ENCODE measurements around the gene TAS2R60. TPM values are rescaled to one million over a fixed set of nuclear protein-coding genes. Genes with fewer than 3 reads are reported as not detected.

Gene TAS2R60
- total and polyA plus RNA-seq, 2 donors (not counting 3 experiments of a cell fraction or from before 2014, with no cell fraction given), result not detected

DNA sequence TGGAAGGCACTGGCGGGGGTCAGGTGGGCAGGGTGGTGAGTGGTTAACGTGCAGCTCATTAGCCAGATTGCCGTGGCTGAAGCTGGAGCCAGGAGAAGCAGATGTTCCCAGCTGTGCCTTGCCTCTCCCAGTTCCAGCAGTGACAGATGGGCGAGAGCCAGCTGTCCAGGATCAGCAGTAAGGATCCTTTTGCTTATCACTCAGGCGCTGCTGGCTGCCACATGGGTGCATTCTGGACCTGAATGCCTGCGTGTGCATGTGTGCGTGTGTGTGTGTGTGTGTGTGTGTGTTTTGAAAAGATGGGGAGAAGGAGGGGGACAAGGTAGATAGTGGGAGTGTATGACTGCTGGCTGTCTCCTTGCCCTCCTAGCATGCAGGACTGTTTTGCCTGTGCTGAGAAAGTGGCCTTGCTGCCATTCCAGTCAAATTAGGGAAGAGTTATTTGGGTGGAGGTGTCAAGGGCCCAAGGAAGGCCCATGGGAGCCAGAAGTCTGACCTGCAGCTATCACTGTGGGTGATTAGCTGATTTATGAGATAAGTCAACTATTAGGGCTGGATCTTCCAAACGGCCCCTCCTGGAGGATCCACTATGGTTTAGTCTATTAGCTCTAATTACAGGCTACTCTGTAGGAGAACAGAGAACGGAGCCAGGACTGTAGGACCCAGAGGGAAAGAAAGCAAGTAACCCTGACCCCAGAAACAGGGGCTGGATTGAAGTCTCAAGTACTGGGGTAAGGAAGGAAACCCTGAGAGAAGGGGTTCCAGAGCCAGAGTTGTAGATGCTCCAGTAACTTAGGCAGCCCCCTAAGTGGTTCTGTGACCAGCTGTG is 37.9 kb upstream of the TAS2R60 start:
- H3K4me2 ChIP-seq (ENCODE audit: insufficient read depth, low read length), result no peak overlapping the region
- no peak overlapping the region for H3K4me3 ChIP-seq (replicated peaks in 1 of 3; ENCODE audit: insufficient read depth in 1 of 3, low read depth in 1 of 3, low read length in 3 of 3)
- intact Hi-C loops (cut with micrococcal nuclease) (no loop called here), dilution Hi-C loops (cut with MboI; ENCODE audit: extremely low pct_ligation_motif_present, low sequenced_read_pairs) (no loop called here)
- BruUV-seq (replicated peaks), result no TSS peak
- no peaks in the 10 kb centered on the region for H3K36me3 ChIP-seq (ENCODE audit: control insufficient read depth in 2 of 2, extremely low read depth in 1 of 2, insufficient read depth in 2 of 2, low read length in 2 of 2)
- no peak for TF ChIP-seq EZH2 (IDR thresholded peaks at IDR 0.05; ENCODE audit: borderline replicate concordance, low read depth, low read length, severe bottlenecking)
- H3K9ac ChIP-seq (replicated peaks; ENCODE audit: extremely low read depth, insufficient read depth, low read length), result no peak overlapping the region
- no peaks in the 10 kb centered on the region for H3K27me3 ChIP-seq (ENCODE audit: control insufficient read depth in 2 of 2, insufficient read depth in 2 of 2, low read length in 2 of 2)
- CTCF ChIA-PET, result interaction anchor here (1.2 to 4.7 kb wide), 8 partner anchors 9 to 165 kb away, joined by 3 to 52 read pairs (median 4); no protein-coding TSS in a partner anchor
- H3K79me2 ChIP-seq (ENCODE audit: control insufficient read depth, insufficient read depth, low read length), result no peaks in the 10 kb centered on the region
- FAIRE-seq (no peak), DNase-seq (ENCODE audit: low read depth, low spot score) (no peak)
- H4K20me1 ChIP-seq (replicated peaks; ENCODE audit: control insufficient read depth, extremely low read depth, insufficient read depth, low read length), result no peaks in the 10 kb centered on the region
- H2AFZ ChIP-seq (ENCODE audit: low read depth, low read length), result no peak overlapping the region
- H3K4me1 ChIP-seq (ENCODE audit: control insufficient read depth, extremely low read depth, insufficient read depth, low read length), result peaks cover 14% of the 10 kb centered on the region
- H3K9me1 ChIP-seq (replicated peaks; ENCODE audit: control insufficient read depth, extremely low read depth, insufficient read depth, low read length), result no peaks in the 10 kb centered on the region
- POLR2A ChIA-PET, result no interaction called here
- no peaks in the 10 kb centered on the region for H3K9me3 ChIP-seq (replicated peaks; ENCODE audit: control insufficient read depth, insufficient read depth, low read length)
- no peak overlapping the region for H3K27ac ChIP-seq (ENCODE audit: insufficient read depth, low read depth, low read length)

DNA sequence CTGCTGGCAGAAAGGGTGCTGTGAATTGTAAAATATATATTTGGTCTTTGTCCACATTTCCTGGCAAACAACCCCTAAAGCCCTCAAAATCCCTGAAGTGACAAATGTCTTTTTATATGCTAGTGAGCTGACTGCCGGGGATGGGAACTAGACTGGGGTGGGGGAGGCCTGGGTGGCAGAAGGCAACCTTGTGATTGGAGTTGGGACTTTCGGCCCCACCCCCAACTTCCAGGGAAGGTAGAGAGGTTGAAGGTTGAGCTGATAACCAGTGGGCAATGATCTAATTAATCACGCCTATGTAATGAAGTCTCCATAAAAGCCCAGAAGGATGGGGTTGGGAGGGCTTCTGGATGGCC is 37.3 kb upstream of the TAS2R60 start:
- POLR2A ChIA-PET, result no interaction called here
- intact Hi-C loops (cut with micrococcal nuclease) (no loop called here), dilution Hi-C loops (cut with MboI; ENCODE audit: extremely low pct_ligation_motif_present, low sequenced_read_pairs) (no loop called here)
- Histone ChIP-seq H4K20me1 (replicated peaks; ENCODE audit: control insufficient read depth, extremely low read depth, insufficient read depth, low read length) (no peaks in the 10 kb centered on the region), H2AFZ (ENCODE audit: low read depth, low read length) (no peak overlapping the region), H3K4me3 (replicated peaks in 1 of 3; ENCODE audit: insufficient read depth in 1 of 3, low read depth in 1 of 3, low read length in 3 of 3) (no peak overlapping the region), H3K4me1 (ENCODE audit: control insufficient read depth, extremely low read depth, insufficient read depth, low read length) (peaks cover 14% of the 10 kb centered on the region), H3K79me2 (ENCODE audit: control insufficient read depth, insufficient read depth, low read length) (no peaks in the 10 kb centered on the region), H3K27me3 (ENCODE audit: control insufficient read depth in 2 of 2, insufficient read depth in 2 of 2, low read length in 2 of 2) (no peaks in the 10 kb centered on the region), H3K27ac (ENCODE audit: insufficient read depth, low read depth, low read length) (no peak overlapping the region), H3K9me1 (replicated peaks; ENCODE audit: control insufficient read depth, extremely low read depth, insufficient read depth, low read length) (no peaks in the 10 kb centered on the region), H3K9me3 (replicated peaks; ENCODE audit: control insufficient read depth, insufficient read depth, low read length) (no peaks in the 10 kb centered on the region), H3K4me2 (ENCODE audit: insufficient read depth, low read length) (no peak overlapping the region), H3K36me3 (ENCODE audit: control insufficient read depth in 2 of 2, extremely low read depth in 1 of 2, insufficient read depth in 2 of 2, low read length in 2 of 2) (no peaks in the 10 kb centered on the region), H3K9ac (replicated peaks; ENCODE audit: extremely low read depth, insufficient read depth, low read length) (no peak overlapping the region)
- DNase-seq (ENCODE audit: low read depth, low spot score) (no peak), FAIRE-seq (no peak)
- TF ChIP-seq JUN (IDR thresholded peaks at IDR 0.05; ENCODE audit: borderline replicate concordance, insufficient read depth, insufficient read length, low read depth) (no peak), EZH2 (IDR thresholded peaks at IDR 0.05; ENCODE audit: borderline replicate concordance, low read depth, low read length, severe bottlenecking) (no peak), FOS (IDR thresholded peaks at IDR 0.05; ENCODE audit: borderline replicate concordance, insufficient read depth, low read length) (no peak), POLR2AphosphoS5 (IDR thresholded peaks at IDR 0.05; ENCODE audit: insufficient read depth, low read depth, low read length) (no peak), GATA2 (IDR thresholded peaks at IDR 0.05; ENCODE audit: insufficient read depth, insufficient read length, low read depth, low read length) (no peak), POLR2A (IDR thresholded peaks at IDR 0.05; ENCODE audit: low read depth, low read length) (no peak), MYC (IDR thresholded peaks at IDR 0.05; ENCODE audit: low read depth, low read length) (no peak)
- TF ChIP-seq, protein P1, sequence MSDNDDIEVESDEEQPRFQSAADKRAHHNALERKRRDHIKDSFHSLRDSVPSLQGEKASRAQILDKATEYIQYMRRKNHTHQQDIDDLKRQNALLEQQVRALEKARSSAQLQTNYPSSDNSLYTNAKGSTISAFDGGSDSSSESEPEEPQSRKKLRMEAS (IDR thresholded peaks at IDR 0.05; ENCODE audit: insufficient read depth, insufficient read length), result no peak
- TF ChIP-seq, protein P2, sequence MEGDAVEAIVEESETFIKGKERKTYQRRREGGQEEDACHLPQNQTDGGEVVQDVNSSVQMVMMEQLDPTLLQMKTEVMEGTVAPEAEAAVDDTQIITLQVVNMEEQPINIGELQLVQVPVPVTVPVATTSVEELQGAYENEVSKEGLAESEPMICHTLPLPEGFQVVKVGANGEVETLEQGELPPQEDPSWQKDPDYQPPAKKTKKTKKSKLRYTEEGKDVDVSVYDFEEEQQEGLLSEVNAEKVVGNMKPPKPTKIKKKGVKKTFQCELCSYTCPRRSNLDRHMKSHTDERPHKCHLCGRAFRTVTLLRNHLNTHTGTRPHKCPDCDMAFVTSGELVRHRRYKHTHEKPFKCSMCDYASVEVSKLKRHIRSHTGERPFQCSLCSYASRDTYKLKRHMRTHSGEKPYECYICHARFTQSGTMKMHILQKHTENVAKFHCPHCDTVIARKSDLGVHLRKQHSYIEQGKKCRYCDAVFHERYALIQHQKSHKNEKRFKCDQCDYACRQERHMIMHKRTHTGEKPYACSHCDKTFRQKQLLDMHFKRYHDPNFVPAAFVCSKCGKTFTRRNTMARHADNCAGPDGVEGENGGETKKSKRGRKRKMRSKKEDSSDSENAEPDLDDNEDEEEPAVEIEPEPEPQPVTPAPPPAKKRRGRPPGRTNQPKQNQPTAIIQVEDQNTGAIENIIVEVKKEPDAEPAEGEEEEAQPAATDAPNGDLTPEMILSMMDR (IDR thresholded peaks at IDR 0.05; ENCODE audit: extremely low read depth in 1 of 2, insufficient read depth in 1 of 2, low read depth in 1 of 2, low read length in 2 of 2), result no peak
- CTCF ChIA-PET, result interaction anchor here (0.6 to 4.7 kb wide), 8 partner anchors 8 to 165 kb away, joined by 3 to 52 read pairs (median 4); no protein-coding TSS in a partner anchor
- no TSS peak for BruUV-seq (replicated peaks)
